Ishikawa (cell line): Measurements from ENCODE around the gene FNDC1.

Experiments used
- TCF12 ChIP-seq: IDR thresholded peaks from 2 replicates; pipeline ENCODE4 v1.6.1; 2012; ENCODE audit warnings: low read depth
- ZBTB7A ChIP-seq: IDR thresholded peaks from 2 replicates; pipeline ENCODE4 v1.6.1; 2012; ENCODE audit warnings: low read depth
- TF ChIP-seq, protein P1 (sequence below): IDR thresholded peaks from 2 replicates; pipeline ENCODE4 v1.6.1; 2012

DNA sequence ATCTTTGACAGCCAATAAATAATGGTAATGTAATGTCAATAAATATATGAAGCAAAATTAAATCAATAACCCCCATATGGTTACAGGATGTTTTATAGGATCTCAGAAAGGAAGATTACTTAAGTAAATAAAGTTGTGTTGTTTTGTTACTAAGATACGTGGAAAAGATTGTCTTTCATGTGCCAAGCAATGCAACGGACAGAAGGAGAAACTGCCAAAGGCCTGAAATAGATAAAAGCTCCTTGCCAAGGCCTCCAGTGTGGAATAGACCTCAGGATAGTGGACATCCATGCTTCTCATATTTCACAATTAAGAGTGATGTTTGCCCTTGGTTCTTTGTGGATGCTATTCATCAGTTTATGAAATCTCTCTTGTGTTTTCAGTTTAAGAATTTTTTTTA, 16.4 kb upstream of the FNDC1 start:
- TF ChIP-seq TCF12, result no peak
- TF ChIP-seq, protein P1, sequence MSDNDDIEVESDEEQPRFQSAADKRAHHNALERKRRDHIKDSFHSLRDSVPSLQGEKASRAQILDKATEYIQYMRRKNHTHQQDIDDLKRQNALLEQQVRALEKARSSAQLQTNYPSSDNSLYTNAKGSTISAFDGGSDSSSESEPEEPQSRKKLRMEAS, result no peak
- no peak for TF ChIP-seq ZBTB7A
